Panc1 (cell line): ENCODE results near the gene EEA1. TPM values are rescaled to one million over a fixed set of nuclear protein-coding genes. Genes with fewer than 3 reads are reported as not detected.
"Not testable (repeated sequence)": the region's sequence is repeated elsewhere in the genome, so short reads cannot be mapped to it uniquely, and the experiment has no call there.

ENCODE experiments used
- ATAC-seq: fragments of 200-7000 bp; cut with Tn5 transposase; 2 replicates; pipeline ENCODE4 v1.9.1; 2020; ENCODE audit warnings: mild to moderate bottlenecking, moderate library complexity
- BruUV-seq: library from RNA; stranded (reverse); fragments of 400-500 nt; replicated peaks from 2 replicates; lab custom pipeline; 2021; lab: Mats Ljungman, UMichigan
- CTCF ChIA-PET: fragments of 300-600 bp; sonication (Branson Sonifier 250); formaldehyde crosslinking; loops from one replicate; lab custom pipeline; 2022; ENCODE audit warnings: antibody characterized with exemption; lab: Charles Lee
- POLR2A ChIA-PET: fragments of 300-600 bp; sonication (Branson Sonifier 250); formaldehyde crosslinking; loops from one replicate; lab custom pipeline; 2022; ENCODE audit warnings: antibody characterized with exemption; lab: Charles Lee
- DNase-seq: peaks from one replicate; pipeline ENCODE4 v3.0.0-alpha.2; 2010; ENCODE audit warnings: low read depth, low spot score
- H3K27ac ChIP-seq: 2 replicates; pipeline ENCODE4 v1.5.1; 2011; ENCODE audit warnings: mild to moderate bottlenecking, low read length, inconsistent platforms
- H3K27me3 ChIP-seq: fragments of 200-500 bp; sonication (Bioruptor generic); 2 replicates; pipeline ENCODE4 v1.6.0; 2014; ENCODE audit warnings: low read length, inconsistent platforms; ENCODE audit not compliant: control insufficient read depth, insufficient read depth
- H3K36me3 ChIP-seq: fragments of 200-500 bp; sonication (Bioruptor generic); 2 replicates; pipeline ENCODE4 v1.5.1; 2014; ENCODE audit warnings: inconsistent platforms, mild to moderate bottlenecking, low read length, moderate library complexity; ENCODE audit not compliant: control insufficient read depth, insufficient read depth
- H3K4me1 ChIP-seq: 2 replicates; pipeline ENCODE4 v1.5.1; 2011; ENCODE audit warnings: inconsistent platforms, mild to moderate bottlenecking, low read length, moderate library complexity; ENCODE audit not compliant: control insufficient read depth, insufficient read depth
- H3K4me3 ChIP-seq, 2 experiments: 2 replicates each; pipeline ENCODE4 v1.5.1; 2011 to 2012; ENCODE audit warnings: low read depth in 2 of 2, low read length in 2 of 2, mild to moderate bottlenecking in 2 of 2, inconsistent platforms in 1 of 2, moderate library complexity in 1 of 2
- H3K9me3 ChIP-seq: fragments of 200-500 bp; sonication (Bioruptor generic); 2 replicates; pipeline ENCODE4 v1.5.1; 2014; ENCODE audit warnings: low read depth, mild to moderate bottlenecking, inconsistent platforms, low read length, moderate library complexity; ENCODE audit not compliant: control insufficient read depth, insufficient read depth
- POLR2AphosphoS5 ChIP-seq: IDR thresholded peaks from 2 replicates; pipeline ENCODE4 v1.6.1; 2012; ENCODE audit warnings: mild to moderate bottlenecking, low read depth, low read length, moderate library complexity
- SIN3A ChIP-seq: IDR thresholded peaks from 2 replicates; pipeline ENCODE4 v1.6.1; 2012; ENCODE audit warnings: low read depth, mild to moderate bottlenecking, low read length, moderate library complexity, borderline replicate concordance; ENCODE audit not compliant: insufficient read depth
- TCF7L2 ChIP-seq: IDR thresholded peaks from 2 replicates; pipeline ENCODE4 v1.6.1; 2011; ENCODE audit warnings: mild to moderate bottlenecking, low read depth, low read length, inconsistent platforms
- in situ Hi-C: cut with HindIII; loops from 2 replicates; pipeline ENCODE4 v1.10.0; 2016; ENCODE audit warnings: low sequenced_read_pairs, low pct_unique_long_range_greater_than_20kb
- intact Hi-C: fragments of 100-400 bp; cut with micrococcal nuclease; formaldehyde crosslinking; loops from one replicate; pipeline ENCODE4 v1.10.0; 2022; ENCODE audit not compliant: unreplicated experiment
- total RNA-seq: library from RNA; stranded (reverse); gene quantifications from one replicate; pipeline ENCODE4 v1.2.1, GENCODE V29; 2021; ENCODE audit not compliant: unreplicated experiment
- TF ChIP-seq, protein P1 (sequence below), 2 experiments: IDR thresholded peaks; 2 replicates each; pipeline ENCODE4 v1.6.1; 2011 to 2012; ENCODE audit warnings: low read depth in 2 of 2, control low read depth in 1 of 2, low read length in 1 of 2, mild to moderate bottlenecking in 1 of 2, moderate library complexity in 1 of 2; ENCODE audit not compliant: insufficient read depth in 1 of 2
- TF ChIP-seq, protein P2 (sequence below): fragments of 450-650 bp; IDR thresholded peaks from 2 replicates; pipeline ENCODE4 v1.5.1; 2017; ENCODE audit warnings: mild to moderate bottlenecking

EEA1 gene
- total RNA-seq, 1 experiment from 2014 or later: 15.1 TPM

DNA sequence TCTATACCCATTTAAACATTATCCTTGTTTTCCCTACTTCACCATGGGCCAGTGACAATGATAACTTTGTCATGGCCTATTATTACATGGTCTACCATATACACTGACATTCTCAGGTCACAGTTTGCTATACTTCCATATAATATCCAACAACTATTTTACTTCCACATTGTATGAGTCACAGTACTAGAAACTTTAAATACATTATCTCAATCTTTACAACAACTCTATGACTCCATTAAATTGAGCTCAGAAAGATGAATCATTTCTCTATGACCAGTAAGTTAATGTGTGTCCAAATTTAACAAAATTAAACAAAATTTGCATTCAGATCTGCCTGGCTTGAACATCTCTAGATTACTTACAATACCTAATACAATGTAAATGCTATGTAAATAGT, 132.4 kb downstream of the EEA1 start:
- H3K27ac ChIP-seq: no peak overlapping the region
- intact Hi-C loops: no loop called here
- H3K4me1 ChIP-seq: no peaks in the 10 kb centered on the region
- no peaks in the 10 kb centered on the region; the same call in 1 of the 2 replicates for H3K36me3 ChIP-seq
- H3K27me3 ChIP-seq: no peaks in the 10 kb centered on the region
- CTCF ChIA-PET: no interaction called here
- H3K9me3 ChIP-seq: no peaks in the 10 kb centered on the region
- no TSS peak for BruUV-seq
- TF ChIP-seq, protein P1, sequence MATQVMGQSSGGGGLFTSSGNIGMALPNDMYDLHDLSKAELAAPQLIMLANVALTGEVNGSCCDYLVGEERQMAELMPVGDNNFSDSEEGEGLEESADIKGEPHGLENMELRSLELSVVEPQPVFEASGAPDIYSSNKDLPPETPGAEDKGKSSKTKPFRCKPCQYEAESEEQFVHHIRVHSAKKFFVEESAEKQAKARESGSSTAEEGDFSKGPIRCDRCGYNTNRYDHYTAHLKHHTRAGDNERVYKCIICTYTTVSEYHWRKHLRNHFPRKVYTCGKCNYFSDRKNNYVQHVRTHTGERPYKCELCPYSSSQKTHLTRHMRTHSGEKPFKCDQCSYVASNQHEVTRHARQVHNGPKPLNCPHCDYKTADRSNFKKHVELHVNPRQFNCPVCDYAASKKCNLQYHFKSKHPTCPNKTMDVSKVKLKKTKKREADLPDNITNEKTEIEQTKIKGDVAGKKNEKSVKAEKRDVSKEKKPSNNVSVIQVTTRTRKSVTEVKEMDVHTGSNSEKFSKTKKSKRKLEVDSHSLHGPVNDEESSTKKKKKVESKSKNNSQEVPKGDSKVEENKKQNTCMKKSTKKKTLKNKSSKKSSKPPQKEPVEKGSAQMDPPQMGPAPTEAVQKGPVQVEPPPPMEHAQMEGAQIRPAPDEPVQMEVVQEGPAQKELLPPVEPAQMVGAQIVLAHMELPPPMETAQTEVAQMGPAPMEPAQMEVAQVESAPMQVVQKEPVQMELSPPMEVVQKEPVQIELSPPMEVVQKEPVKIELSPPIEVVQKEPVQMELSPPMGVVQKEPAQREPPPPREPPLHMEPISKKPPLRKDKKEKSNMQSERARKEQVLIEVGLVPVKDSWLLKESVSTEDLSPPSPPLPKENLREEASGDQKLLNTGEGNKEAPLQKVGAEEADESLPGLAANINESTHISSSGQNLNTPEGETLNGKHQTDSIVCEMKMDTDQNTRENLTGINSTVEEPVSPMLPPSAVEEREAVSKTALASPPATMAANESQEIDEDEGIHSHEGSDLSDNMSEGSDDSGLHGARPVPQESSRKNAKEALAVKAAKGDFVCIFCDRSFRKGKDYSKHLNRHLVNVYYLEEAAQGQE (IDR thresholded peaks at IDR 0.05; ENCODE audit: insufficient read depth in 1 of 2, low read depth in 2 of 2, low read length in 1 of 2): no peak
- TF ChIP-seq, protein P2, sequence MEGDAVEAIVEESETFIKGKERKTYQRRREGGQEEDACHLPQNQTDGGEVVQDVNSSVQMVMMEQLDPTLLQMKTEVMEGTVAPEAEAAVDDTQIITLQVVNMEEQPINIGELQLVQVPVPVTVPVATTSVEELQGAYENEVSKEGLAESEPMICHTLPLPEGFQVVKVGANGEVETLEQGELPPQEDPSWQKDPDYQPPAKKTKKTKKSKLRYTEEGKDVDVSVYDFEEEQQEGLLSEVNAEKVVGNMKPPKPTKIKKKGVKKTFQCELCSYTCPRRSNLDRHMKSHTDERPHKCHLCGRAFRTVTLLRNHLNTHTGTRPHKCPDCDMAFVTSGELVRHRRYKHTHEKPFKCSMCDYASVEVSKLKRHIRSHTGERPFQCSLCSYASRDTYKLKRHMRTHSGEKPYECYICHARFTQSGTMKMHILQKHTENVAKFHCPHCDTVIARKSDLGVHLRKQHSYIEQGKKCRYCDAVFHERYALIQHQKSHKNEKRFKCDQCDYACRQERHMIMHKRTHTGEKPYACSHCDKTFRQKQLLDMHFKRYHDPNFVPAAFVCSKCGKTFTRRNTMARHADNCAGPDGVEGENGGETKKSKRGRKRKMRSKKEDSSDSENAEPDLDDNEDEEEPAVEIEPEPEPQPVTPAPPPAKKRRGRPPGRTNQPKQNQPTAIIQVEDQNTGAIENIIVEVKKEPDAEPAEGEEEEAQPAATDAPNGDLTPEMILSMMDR: no peak
- TF ChIP-seq SIN3A (no peak), POLR2AphosphoS5 (no peak), TCF7L2 (no peak)
- no peak for DNase-seq
- no peak overlapping the region for H3K4me3 ChIP-seq
- in situ Hi-C loops: no loop called here
- no peak for ATAC-seq
- POLR2A ChIA-PET: no interaction called here

DNA sequence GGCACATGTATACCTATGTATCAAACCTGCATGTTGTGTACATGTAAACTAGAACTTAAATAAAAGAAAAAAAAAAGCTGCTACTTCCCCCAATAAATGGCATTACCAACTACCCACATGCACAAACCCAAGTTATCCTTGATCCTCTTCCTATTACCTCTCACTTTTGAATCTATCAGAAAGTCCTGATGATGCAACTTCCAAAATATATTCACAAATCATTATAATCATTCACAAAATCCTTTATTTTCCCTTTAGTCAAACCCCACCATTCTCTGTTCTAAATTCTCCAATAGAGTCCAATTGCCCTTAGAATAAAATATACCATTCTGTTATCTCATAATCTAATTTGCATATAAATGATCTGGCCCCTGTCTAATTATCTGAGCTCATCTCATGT, 134.3 kb downstream of the EEA1 start:
- DNase-seq (no peak), ATAC-seq (no peak)
- TF ChIP-seq SIN3A (no peak), TCF7L2 (no peak)
- ChIA-PET CTCF (no interaction called here), POLR2A (no interaction called here)
- in situ Hi-C loops: no loop called here
- no peak overlapping the region for H3K4me3 ChIP-seq
- H3K27ac ChIP-seq: no peak overlapping the region
- no TSS peak for BruUV-seq
- no peaks in the 10 kb centered on the region for H3K4me1 ChIP-seq
- no peaks in the 10 kb centered on the region for H3K36me3 ChIP-seq
- no peaks in the 10 kb centered on the region for H3K27me3 ChIP-seq
- H3K9me3 ChIP-seq: no peaks in the 10 kb centered on the region
- intact Hi-C loops: no loop called here

DNA sequence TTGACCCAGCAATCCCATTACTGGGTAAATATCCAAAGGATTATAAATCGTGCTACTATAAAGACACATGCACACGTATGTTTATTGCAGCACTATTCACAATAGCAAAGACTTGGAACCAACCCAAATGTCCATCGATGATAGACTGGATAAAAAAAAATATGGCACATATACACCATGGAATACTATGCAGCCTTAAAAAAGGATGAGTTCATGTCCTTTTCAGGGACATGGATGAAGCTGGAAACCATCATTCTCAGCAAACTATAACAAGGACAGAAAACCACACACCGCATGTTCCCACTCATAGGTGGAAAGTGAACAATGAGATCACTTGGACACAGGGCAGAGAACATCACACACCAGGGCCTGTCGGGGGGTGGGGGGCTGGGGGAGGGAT, 134.7 kb downstream of the EEA1 start:
- H3K27me3 ChIP-seq, H3K27ac ChIP-seq, ATAC-seq, intact Hi-C loops, DNase-seq, H3K9me3 ChIP-seq, POLR2A ChIA-PET, H3K4me1 ChIP-seq, in situ Hi-C loops, H3K4me3 ChIP-seq, BruUV-seq, CTCF ChIA-PET, H3K36me3 ChIP-seq: not testable (repeated sequence)
